Articular chondrocyte of knee joint (primary cell): ENCODE results near the gene DUOXA2. TPM values are rescaled to one million over a fixed set of nuclear protein-coding genes. Genes with fewer than 3 reads are reported as not detected.

Source experiments
- total RNA-seq: library from RNA; depleted of rRNA; stranded (reverse); fragments of >200 nt; gene quantifications from 2 replicates; pipeline ENCODE4 v1.2.3, GENCODE V29; 2012

Gene DUOXA2
- total RNA-seq, result not detected in 2 replicates

DNA sequence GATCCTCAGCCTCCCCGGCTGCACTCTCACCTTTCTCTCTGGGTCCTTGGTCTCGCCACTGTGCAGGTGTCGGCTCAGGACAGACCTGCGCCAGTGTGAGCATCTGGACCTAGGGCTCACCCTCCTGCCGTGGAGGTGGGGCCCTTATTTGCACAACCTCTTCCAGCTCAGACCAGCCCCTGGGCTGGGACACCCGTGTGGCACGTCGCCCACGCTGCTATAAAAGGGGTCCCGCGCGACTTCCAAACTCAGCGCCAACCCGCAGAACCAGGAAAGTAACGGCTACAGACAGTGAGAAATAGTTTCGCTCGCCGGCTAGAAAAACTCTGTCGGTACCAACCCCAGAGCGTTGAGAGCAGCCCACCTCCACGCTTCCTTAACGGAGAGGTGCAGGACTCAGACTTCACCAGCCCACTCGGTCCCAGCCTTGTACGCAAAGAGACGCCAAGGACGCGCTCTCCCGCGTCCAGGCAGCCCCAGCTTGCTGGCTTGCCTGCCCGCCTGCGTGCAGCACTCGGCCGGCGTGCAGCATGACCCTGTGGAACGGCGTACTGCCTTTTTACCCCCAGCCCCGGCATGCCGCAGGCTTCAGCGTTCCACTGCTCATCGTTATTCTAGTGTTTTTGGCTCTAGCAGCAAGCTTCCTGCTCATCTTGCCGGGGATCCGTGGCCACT is at the start of gene DUOXA2, which contains the start of gene DUOX2:
Gene DUOXA2 (plus strand): TSS at position 251 of the 675 bp plus-strand sequence. CDS start 280 bp downstream, at position 531.
Gene DUOX2 (minus strand): TSS at position 97 of the 675 bp plus-strand sequence. CDS start 761 bp downstream, outside the sequence.

DNA sequence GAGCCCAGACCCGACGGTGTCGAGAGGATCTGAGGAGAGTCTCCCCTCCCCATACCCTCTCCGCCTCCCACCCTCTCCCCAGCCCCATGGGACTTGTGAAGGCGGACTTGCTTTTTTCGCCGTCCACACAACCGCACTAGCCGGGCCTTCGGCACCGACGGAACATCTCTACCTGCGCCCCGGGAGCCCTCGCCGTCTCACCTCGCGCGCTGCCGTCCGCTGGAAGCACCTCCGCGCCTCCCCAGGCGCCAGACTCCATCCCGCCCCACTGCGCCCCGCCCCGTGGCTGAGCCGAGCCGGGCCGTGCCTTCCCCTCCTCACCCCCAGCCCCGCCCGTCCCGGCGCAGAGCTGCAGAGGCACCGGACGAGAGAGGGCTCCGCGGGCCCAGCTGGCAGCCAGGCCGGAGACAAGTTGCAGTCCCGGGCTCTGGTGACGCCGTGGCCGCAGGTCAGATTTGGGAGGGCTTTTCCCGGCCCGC is 15.6 kb downstream of the DUOXA2 start, which contains the start of the genes DUOX1 and DUOXA1:
Gene DUOX1 (plus strand): TSS at position 344 of the 479 bp plus-strand sequence. CDS start 1,973 bp downstream, outside the sequence.
Gene DUOXA1 (minus strand): TSS at position 229 of the 479 bp plus-strand sequence. CDS start 6,865 bp downstream, outside the sequence.

Other genes with a start within 250 kb of the DUOXA2 start
- gene TERB2, start 157.6 kb upstream of the DUOXA2 start, total RNA-seq, result not detected in 2 replicates
- 14.4 and 17.0 TPM in 2 replicates for gene SORD, start 91.1 kb upstream of the DUOXA2 start, total RNA-seq
- gene DUOX2, start 154 bp upstream of the DUOXA2 start, total RNA-seq, result under 0.01 TPM in 1 of 2 replicates, not detected in the other
- under 0.01 TPM in 2 replicates for gene DUOXA1, start 15.6 kb downstream of the DUOXA2 start, total RNA-seq
- under 0.01 and 0.13 TPM in 2 replicates for gene DUOX1, start 15.7 kb downstream of the DUOXA2 start, total RNA-seq
- gene SHF, start 73.6 kb downstream of the DUOXA2 start, total RNA-seq, result 4.6 and 5.5 TPM in 2 replicates
- not detected in 2 replicates for gene SLC28A2, start 137.9 kb downstream of the DUOXA2 start, total RNA-seq